HS-27A (cell line): Measurements from ENCODE around the gene NNT.
"Not testable (repeated sequence)": the region's sequence is repeated elsewhere in the genome, so short reads cannot be mapped to it uniquely, and the experiment has no call there.

ENCODE experiments used
- DNase-seq: peaks from one replicate; pipeline ENCODE4 v3.0.0-alpha.2; 2012; ENCODE audit warnings: low read depth, missing footprints

NNT gene

DNA sequence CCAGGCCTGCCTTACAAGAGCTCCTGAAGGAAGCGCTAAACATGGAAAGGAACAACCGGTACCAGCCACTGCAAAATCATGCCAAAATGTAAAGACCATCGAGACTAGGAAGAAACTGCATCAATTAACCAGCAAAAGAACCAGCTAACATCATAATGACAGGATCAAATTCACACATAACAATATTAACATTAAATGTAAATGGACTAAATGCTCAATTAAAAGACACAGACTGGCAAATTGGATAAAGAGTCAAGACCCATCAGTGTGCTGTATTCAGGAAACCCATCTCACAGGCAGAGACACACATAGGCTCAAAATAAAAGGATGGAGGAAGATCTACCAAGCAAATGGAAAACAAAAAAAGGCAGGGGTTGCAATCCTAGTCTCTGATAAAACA, 116.8 kb downstream of the NNT start:
- not testable (repeated sequence) for DNase-seq

DNA sequence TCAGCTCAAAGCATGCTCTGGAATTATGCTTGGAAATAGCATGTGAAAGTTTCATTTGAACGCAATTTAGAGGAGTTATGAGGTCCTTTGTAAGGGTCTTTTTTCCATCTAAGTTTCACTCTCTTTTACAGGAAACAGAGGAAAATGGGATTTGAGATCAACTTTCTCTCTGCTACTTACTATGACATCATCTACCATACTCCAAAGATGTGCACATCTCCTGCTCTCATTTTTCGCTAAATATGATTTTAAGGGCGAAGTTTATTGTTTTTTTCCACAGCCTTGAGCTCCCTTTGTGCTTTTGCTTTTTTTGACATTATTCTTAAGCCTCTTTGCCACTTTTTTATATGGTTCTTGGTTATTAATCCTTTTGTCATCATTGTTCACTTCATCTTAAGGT, 125.6 kb downstream of the NNT start:
- DNase-seq = no peak

DNA sequence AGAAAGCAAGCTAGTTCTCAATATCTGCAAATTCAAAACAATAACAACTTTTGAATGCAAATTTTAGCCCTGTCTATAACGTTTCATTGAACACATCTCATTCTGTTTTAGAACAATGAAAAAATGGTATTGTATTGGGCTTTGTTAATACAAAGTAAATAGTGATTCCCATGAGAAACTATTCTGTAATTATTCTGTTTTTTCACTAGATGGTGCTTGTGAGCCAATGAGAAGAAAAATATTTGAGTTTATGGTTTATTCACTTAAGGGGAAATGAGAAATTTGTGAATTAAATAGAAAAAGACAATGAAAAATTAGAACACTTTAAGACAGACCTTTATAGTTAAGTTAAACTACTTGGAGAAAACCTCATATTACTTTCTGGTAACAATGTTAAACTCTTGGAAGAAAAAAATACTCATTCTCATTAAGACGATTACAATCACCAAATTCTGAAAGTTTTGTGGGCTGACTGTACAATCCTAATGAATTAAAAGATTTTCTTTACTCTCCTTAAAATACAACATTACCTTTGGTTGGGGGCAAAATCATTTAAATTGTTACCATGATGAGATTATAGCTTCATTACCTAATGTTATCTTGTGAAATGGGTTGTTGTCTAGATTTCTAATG, 127.0 kb downstream of the NNT start:
- peak; percentile 39 for DNase-seq

DNA sequence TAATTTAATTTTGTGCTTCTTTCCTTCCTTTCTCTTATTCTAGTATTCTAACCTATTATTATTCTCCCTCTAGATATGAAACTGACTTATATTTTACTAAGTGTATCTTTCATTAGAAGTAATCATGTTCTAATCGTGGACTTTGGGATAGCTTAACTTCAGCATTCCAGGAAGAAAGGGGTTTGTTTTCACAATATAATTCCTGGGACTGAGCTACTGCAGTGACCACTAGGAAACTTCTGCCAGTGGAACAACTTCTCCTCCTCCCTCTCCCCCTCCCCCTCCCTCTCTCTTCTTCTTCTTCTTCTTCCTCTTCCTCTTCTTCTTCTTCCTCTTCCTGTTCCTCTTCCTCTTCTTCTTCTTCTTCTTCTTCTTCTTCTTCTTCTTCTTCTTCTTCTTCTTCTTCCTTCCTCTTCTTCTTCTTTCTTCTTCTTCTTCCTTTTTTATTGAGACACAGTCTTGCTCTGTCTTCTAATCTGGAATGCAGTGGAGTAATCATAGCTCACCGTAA, 127.9 kb downstream of the NNT start:
- DNase-seq = no peak

DNA sequence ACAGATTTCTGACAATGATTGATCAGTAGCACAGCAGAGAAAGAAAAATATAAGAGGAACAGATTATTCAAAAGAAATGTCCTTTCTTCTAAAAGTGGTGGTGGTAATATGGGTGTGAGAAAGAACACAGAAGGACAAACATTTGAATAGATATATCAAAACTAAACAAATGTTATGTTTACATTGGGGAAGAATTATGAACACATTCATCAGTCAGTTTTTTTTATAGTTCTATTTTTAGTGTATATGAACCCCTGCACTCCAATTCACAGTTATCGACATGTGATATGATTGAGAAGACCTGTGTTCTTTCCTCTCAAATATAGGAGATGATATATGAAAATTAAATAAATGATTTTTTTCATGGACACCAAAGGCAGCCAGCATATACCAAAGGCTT, 128.6 kb downstream of the NNT start:
- no peak for DNase-seq

DNA sequence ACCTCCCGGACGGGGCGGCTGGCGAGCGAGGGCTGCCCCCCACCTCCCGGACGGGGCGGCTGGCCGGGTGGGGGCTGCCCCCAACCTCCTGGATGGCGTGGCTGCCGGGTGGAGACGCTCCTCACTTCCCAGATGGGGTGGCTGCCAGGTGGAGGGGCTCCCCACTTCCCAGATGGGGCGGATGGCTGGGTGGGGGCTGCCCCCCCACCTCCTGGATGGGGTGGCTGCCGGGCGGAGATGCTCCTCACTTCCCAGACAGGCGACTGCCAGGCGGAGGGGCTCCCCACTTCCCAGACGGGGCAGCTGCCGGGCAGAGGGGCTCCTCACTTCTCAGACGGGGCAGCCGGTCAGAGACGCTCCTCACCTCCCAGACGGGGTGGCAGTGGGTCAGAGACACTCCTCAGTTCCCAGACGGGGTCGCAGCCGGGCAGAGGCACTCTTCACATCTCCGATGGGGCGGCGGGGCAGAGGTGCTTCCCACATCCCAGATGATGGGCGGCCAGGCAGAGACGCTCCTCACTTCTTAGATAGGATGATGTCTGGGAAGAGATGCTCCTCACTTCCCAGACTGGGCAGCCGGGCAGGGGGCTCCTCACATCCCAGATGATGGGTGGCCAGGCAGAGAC, 143.1 kb downstream of the NNT start:
- DNase-seq = not testable (repeated sequence)

DNA sequence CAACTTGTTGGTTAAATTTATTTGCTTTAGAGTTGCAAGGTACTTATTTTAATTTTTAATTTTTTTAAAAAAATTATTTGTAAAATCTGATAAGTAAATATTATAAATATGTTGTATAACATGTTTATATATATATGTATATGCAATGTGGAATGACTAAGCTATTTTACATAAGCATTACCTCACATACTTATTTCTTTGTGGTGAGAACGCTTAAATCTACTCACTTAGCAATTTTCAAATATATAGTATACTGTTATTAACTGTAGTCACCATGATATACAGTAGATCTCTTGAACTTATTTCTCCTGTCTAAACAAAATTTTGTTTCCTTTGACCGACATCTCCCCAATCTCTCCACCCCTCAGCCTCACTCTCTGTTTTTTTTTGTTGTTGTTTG, 147.8 kb downstream of the NNT start:
- DNase-seq = no peak

DNA sequence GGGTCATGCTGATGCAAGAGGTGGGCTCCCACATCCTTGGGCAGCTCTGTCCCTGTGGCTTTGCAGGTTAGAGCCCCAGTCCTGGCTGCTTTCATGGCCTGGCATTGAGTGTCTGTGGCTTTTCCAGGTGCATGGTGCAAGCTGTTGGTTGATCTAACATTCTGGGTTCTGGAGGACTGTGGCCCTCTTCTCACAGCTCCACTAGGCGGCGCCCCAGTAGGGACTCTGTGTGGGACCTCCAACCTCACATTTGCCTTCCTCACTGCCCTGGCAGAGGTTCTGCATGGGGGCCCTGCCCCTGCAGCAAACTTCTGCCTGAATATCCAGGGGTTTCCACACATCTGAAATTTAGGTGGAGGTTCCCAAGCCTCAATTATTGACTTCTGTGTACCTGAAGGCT, 150.1 kb downstream of the NNT start:
- DNase-seq = no peak
